Measurements from ENCODE around the gene ULK4. TPM values are rescaled to one million over a fixed set of nuclear protein-coding genes. Genes with fewer than 3 reads are reported as not detected.

Gene ULK4
- polyA plus RNA-seq (2011; rRNA removed) (1.6 and 2.7 TPM in 2 replicates), polyA minus RNA-seq (2011; rRNA and poly(A)+ RNA removed) (5.9 and 9.3 TPM in 2 replicates)

DNA sequence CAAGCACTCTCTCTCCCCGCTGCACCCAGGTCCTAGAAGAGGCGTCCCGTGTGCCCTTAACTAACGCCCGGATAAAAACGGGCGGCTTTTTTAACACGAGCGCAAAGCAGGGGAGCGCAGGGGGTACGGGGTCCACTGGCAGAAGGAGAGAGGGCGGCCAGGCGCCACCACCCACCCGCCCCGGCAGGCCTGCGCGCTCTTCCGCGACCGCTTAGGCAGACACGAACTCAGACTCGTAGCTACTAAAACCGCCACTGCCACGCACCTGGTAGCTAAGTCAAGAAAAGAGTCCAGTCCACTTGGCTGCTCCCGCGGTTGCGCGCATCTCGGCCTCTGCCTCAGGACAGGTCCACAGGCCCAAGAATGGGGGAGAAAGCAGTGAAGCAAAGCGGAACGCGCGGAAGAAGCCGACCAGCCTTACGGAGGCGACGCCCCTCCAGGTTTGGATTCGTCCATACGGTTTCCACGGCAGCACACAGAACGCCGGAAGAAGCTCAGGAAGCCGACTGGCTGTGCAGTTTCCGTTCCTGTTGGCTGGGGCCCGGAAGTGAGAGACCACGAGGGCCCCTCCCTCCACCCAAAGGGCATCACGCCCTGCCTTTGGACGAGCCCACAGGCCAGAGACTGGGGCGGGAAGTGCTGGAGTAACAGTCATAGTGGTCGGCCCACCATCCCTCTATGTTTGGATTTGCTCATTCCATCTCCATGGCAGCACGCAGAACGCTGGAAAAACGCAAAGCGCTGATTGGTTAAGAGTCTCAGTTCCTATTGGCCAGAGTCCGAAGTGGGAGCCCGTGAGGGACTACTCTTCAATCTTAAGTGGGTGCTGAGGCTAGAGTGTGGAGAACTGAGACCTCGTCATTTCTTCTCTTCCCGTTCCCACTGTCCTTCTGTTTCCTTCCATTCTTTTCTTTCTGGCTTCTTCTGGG is at the start of gene ULK4:
Gene ULK4 (minus strand): TSS at position 353 of the 929 bp plus-strand sequence. CDS start 7,344 bp downstream, outside the sequence.
- H3K27me3 ChIP-seq (ENCODE audit: control insufficient read depth, insufficient read depth, low read length), result no peaks in the 10 kb centered on the region
- H3K4me3 ChIP-seq (ENCODE audit: low read depth, low read length), result peak within 1 kb of the TSS; percentile 72
- POLR2A ChIA-PET, result interaction anchor here (0.6 to 1.2 kb wide), 4 partner anchors 14 to 71 kb away, joined by 3 to 13 read pairs (median 3); no protein-coding TSS in a partner anchor
- peak; percentile 100 for DNase-seq (ENCODE audit: low read depth)
- no peaks in the 10 kb centered on the region for H3K36me3 ChIP-seq (ENCODE audit: control insufficient read depth, insufficient read depth, low read length)
- TF ChIP-seq, protein P1, sequence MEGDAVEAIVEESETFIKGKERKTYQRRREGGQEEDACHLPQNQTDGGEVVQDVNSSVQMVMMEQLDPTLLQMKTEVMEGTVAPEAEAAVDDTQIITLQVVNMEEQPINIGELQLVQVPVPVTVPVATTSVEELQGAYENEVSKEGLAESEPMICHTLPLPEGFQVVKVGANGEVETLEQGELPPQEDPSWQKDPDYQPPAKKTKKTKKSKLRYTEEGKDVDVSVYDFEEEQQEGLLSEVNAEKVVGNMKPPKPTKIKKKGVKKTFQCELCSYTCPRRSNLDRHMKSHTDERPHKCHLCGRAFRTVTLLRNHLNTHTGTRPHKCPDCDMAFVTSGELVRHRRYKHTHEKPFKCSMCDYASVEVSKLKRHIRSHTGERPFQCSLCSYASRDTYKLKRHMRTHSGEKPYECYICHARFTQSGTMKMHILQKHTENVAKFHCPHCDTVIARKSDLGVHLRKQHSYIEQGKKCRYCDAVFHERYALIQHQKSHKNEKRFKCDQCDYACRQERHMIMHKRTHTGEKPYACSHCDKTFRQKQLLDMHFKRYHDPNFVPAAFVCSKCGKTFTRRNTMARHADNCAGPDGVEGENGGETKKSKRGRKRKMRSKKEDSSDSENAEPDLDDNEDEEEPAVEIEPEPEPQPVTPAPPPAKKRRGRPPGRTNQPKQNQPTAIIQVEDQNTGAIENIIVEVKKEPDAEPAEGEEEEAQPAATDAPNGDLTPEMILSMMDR (IDR thresholded peaks at IDR 0.05; ENCODE audit: insufficient read depth, low read depth, low read length), result no peak
- CTCF ChIA-PET, result interaction anchor here (0.6 to 1.7 kb wide), 2 partner anchors 34 to 137 kb away, joined by 3 to 8 read pairs; no protein-coding TSS in a partner anchor

DNA sequence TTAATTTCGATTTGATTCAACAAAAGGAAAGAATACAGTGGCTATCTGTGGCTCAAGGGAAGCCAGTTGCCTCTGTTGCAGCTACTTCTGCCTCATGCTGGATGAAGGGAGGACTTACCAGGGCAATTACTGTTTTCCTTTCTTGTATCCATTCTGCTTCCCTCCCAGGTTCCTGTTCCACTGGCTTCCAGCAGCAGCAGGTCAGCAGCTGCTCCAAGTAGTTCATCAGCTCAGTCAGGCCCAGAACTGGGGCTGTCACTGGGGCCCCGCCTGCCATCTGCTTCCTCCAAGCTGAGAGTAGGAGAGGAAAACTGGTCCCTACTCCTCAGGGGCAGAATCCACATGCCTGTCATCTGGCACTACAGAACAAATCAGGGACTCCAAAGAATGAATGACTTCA is 48.6 kb upstream of the ULK4 start:
- Histone ChIP-seq H3K36me3 (ENCODE audit: control insufficient read depth, insufficient read depth, low read length) (no peaks in the 10 kb centered on the region), H3K27me3 (ENCODE audit: control insufficient read depth, insufficient read depth, low read length) (no peaks in the 10 kb centered on the region), H3K4me3 (ENCODE audit: low read depth, low read length) (no peak overlapping the region)
- TF ChIP-seq, protein P1 (IDR thresholded peaks at IDR 0.05; ENCODE audit: insufficient read depth, low read depth, low read length), result no peak
- ChIA-PET CTCF (interaction anchor here (1.0 to 2.2 kb wide), 2 partner anchors 13 to 89 kb away, joined by 3 to 7 read pairs; no protein-coding TSS in a partner anchor), POLR2A (no interaction called here)
- DNase-seq (ENCODE audit: low read depth), result no peak

DNA sequence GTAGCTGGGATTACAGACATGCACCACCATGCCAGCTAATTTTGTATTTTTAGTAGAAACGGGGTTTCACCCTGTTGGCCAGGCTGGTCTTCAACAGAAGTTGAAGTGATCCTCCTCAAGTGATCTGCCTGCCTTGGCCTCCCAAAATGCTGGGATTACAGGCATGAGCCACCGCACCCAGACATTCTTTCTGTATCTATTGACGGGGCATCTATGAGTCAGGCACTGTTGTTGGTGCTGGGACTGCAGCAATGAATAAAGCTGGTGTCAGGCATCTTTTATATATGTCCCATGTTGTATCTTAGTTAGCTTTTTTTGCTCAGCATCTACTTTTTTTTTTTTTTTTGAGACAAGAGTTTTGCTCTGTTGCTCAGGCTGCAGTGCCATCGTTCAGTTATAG is 47.6 kb upstream of the ULK4 start:
- Histone ChIP-seq H3K4me3 (ENCODE audit: low read depth, low read length) (no peak overlapping the region), H3K36me3 (ENCODE audit: control insufficient read depth, insufficient read depth, low read length) (no peaks in the 10 kb centered on the region), H3K27me3 (ENCODE audit: control insufficient read depth, insufficient read depth, low read length) (no peaks in the 10 kb centered on the region)
- no peak for DNase-seq (ENCODE audit: low read depth)
- ChIA-PET CTCF (interaction anchor here (1.0 to 2.2 kb wide), 2 partner anchors 12 to 90 kb away, joined by 3 to 7 read pairs; no protein-coding TSS in a partner anchor), POLR2A (no interaction called here)
- TF ChIP-seq, protein P1 (IDR thresholded peaks at IDR 0.05; ENCODE audit: insufficient read depth, low read depth, low read length), result no peak

DNA sequence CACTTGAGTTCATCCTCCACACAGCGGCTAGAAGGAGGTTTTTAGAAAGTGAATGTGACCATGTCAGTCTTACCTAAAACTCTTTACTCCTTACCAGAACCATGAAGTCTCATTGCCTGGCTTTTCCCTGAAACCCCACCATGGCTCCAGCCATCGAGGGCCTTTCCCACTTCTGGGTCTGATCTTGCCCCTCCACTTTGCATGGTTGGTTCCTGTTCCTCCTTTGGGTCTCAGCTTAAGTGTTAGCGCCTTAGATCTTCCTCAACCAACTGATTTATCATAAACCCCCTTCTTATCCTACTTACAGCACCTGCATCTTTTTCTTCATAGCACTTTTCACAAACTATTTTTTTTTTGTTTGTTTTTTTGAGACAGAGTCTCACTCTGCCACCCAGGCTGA is 45.9 kb upstream of the ULK4 start:
- CTCF ChIA-PET, result interaction anchor here (1.0 kb wide), 1 partner anchor 10 kb away, joined by 3 read pairs; no protein-coding TSS in a partner anchor
- POLR2A ChIA-PET, result no interaction called here
- H3K27me3 ChIP-seq (ENCODE audit: control insufficient read depth, insufficient read depth, low read length), result no peaks in the 10 kb centered on the region
- no peak overlapping the region for H3K4me3 ChIP-seq (ENCODE audit: low read depth, low read length)
- no peak for DNase-seq (ENCODE audit: low read depth)
- TF ChIP-seq, protein P1 (IDR thresholded peaks at IDR 0.05; ENCODE audit: insufficient read depth, low read depth, low read length), result no peak
- H3K36me3 ChIP-seq (ENCODE audit: control insufficient read depth, insufficient read depth, low read length), result no peaks in the 10 kb centered on the region

DNA sequence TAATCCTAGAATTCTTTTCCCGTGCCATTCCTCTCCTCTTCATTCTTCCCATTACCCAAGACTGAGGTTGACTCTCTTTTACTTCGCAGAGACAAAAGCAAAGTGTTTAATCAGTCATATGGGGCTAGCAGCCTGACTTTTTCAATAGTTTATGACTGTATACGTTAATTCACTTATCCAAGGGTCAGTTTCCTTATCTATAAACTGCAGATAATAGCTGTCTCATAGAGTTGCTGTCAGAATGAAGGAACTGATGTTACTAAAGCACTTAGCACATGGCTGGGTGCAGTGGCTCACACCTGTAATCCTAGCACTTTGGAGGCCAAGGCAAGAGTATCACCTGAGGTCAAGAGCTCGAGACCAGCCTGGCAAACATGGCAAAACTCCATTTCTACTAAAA is 43.5 kb upstream of the ULK4 start:
- POLR2A ChIA-PET, result no interaction called here
- CTCF ChIA-PET, result interaction anchor here (0.6 to 0.7 kb wide), 2 partner anchors 187 to 860 kb away, joined by 3 read pairs; no protein-coding TSS in a partner anchor
- Histone ChIP-seq H3K36me3 (ENCODE audit: control insufficient read depth, insufficient read depth, low read length) (no peaks in the 10 kb centered on the region), H3K4me3 (ENCODE audit: low read depth, low read length) (no peak overlapping the region), H3K27me3 (ENCODE audit: control insufficient read depth, insufficient read depth, low read length) (no peaks in the 10 kb centered on the region)
- TF ChIP-seq, protein P1 (IDR thresholded peaks at IDR 0.05; ENCODE audit: insufficient read depth, low read depth, low read length), result no peak
- no peak for DNase-seq (ENCODE audit: low read depth)

Measured in BJ (cell line).